Endodermal cell (in vitro differentiated cells): ENCODE measurements around the gene ADAMTS10. TPM values are rescaled to one million over a fixed set of nuclear protein-coding genes. Genes with fewer than 3 reads are reported as not detected.
"Not testable (repeated sequence)": the region's sequence is repeated elsewhere in the genome, so short reads cannot be mapped to it uniquely, and the experiment has no call there.

Experiments
- DNase-seq: peaks from one replicate; pipeline ENCODE4 v3.0.0-alpha.2; 2017
- H3K27ac ChIP-seq: 2 replicates; pipeline ENCODE4 v1.5.1; 2013; ENCODE audit warnings: mild to moderate bottlenecking, low read depth, low read length, moderate library complexity
- H3K27me3 ChIP-seq: 2 replicates; pipeline ENCODE4 v1.6.1; 2013; ENCODE audit warnings: mild to moderate bottlenecking, low read length, moderate library complexity; ENCODE audit not compliant: insufficient read depth, control insufficient read depth, poor library complexity, severe bottlenecking
- H3K36me3 ChIP-seq: 2 replicates; pipeline ENCODE4 v1.7.0; 2013; ENCODE audit warnings: mild to moderate bottlenecking, low read length, moderate library complexity; ENCODE audit not compliant: control insufficient read depth, insufficient read depth
- H3K4me1 ChIP-seq: one replicate; pipeline ENCODE4 v1.7.0; 2013; ENCODE audit warnings: low read length; ENCODE audit not compliant: control insufficient read depth, insufficient read depth
- H3K4me3 ChIP-seq: 2 replicates; pipeline ENCODE4 v1.5.1; 2013; ENCODE audit warnings: mild to moderate bottlenecking, low read length, moderate library complexity
- H3K9ac ChIP-seq: 2 replicates; pipeline ENCODE4 v1.6.1; 2013; ENCODE audit warnings: mild to moderate bottlenecking, low read length, moderate library complexity; ENCODE audit not compliant: poor library complexity, severe bottlenecking; ENCODE audit errors: extremely low read depth
- H3K9me3 ChIP-seq: 2 replicates; pipeline ENCODE4 v1.6.1; 2013; ENCODE audit warnings: mild to moderate bottlenecking, low read length, moderate library complexity; ENCODE audit not compliant: control insufficient read depth
- H3K27ac Mint-ChIP-seq: 2 replicates; pipeline ENCODE4 v1.8.0; 2020; ENCODE audit warnings: mixed read lengths
- H3K27me3 Mint-ChIP-seq: 2 replicates; pipeline ENCODE4 v1.8.0; 2021; ENCODE audit warnings: mild to moderate bottlenecking, mixed read lengths; ENCODE audit not compliant: insufficient read depth
- H3K36me3 Mint-ChIP-seq: 2 replicates; pipeline ENCODE4 v1.8.0; 2020; ENCODE audit warnings: low read depth, mixed read lengths
- H3K4me1 Mint-ChIP-seq: 2 replicates; pipeline ENCODE4 v1.8.0; 2020; ENCODE audit warnings: mixed read lengths
- H3K4me3 Mint-ChIP-seq: 2 replicates; pipeline ENCODE4 v1.8.0; 2020; ENCODE audit warnings: mild to moderate bottlenecking, moderate library complexity, mixed read lengths
- H3K9me3 Mint-ChIP-seq: 2 replicates; pipeline ENCODE4 v1.8.0; 2020; ENCODE audit warnings: mild to moderate bottlenecking, mixed read lengths
- CTCF ChIP-seq: fragments of 200-600 bp; sonication (generic); conservative IDR thresholded peaks from 2 replicates; pipeline ENCODE4 v1.5.0; 2021; ENCODE audit warnings: antibody characterized with exemption, mild to moderate bottlenecking
- WGBS, 2 experiments: methylation state at CpG; one replicate each; pipeline versions ENCODE4 v1.1.5 to v1.1.7; 2013; ENCODE audit warnings: missing lambda C conversion rate in 2 of 2, mixed read lengths in 1 of 2; ENCODE audit not compliant: insufficient coverage in 1 of 2, insufficient read length in 1 of 2; 5-methylcytosine and 5-hydroxymethylcytosine counted together
- total RNA-seq, 2 donors: library from RNA; stranded (reverse); fragmentation: NEBNext Ultra II Directional in 1 of 2; extraction: Animal tissue kit (Norgen Biotek cat#: 25700) in 1 of 2; gene quantifications; 2 replicates in 1 of 2; 3 replicates in 1 of 2; pipeline ENCODE4 v1.2.1, GENCODE V29; 2021

Gene ADAMTS10
- total RNA-seq, 2 donors from 2014 or later = 19.3 to 35.9 TPM

GRCh38 chr19:8567522-8568172 lies 42.9 kb downstream of the ADAMTS10 start:
- H3K4me1 Mint-ChIP-seq = no peaks in the 10 kb centered on the region
- Histone ChIP-seq H3K9ac (no peak overlapping the region), H3K36me3 (no peaks in the 10 kb centered on the region), H3K27ac (no peak overlapping the region), H3K9me3 (no peaks in the 10 kb centered on the region), H3K27me3 (no peaks in the 10 kb centered on the region), H3K4me3 (no peak overlapping the region), H3K4me1 (no peaks in the 10 kb centered on the region)
- 95% methylated on average over 11 to 15 of the region's 15 CpGs for WGBS, 2 experiments
- DNase-seq = no peak
- no peak overlapping the region for H3K27ac Mint-ChIP-seq
- H3K36me3 Mint-ChIP-seq = no peaks in the 10 kb centered on the region
- H3K27me3 Mint-ChIP-seq = peaks cover 3% of the 10 kb centered on the region
- H3K9me3 Mint-ChIP-seq = no peaks in the 10 kb centered on the region
- no peak overlapping the region for H3K4me3 Mint-ChIP-seq
- no peak for TF ChIP-seq CTCF

GRCh38 chr19:8566855-8567254 lies 43.7 kb downstream of the ADAMTS10 start:
- Histone ChIP-seq H3K9ac (no peak overlapping the region), H3K27me3 (no peaks in the 10 kb centered on the region), H3K27ac (no peak overlapping the region), H3K4me1 (no peaks in the 10 kb centered on the region), H3K9me3 (no peaks in the 10 kb centered on the region), H3K36me3 (no peaks in the 10 kb centered on the region), H3K4me3 (no peak overlapping the region)
- Mint-ChIP-seq H3K4me3 (no peak overlapping the region), H3K4me1 (no peaks in the 10 kb centered on the region), H3K9me3 (no peaks in the 10 kb centered on the region), H3K36me3 (no peaks in the 10 kb centered on the region), H3K27me3 (peaks cover 2% of the 10 kb centered on the region), H3K27ac (no peak overlapping the region)
- TF ChIP-seq CTCF = no peak
- 88 to 89% methylated on average over 3 to 6 of the region's 7 CpGs for WGBS, 2 experiments
- DNase-seq = no peak

- not testable (repeated sequence) for H3K36me3 Mint-ChIP-seq, H3K4me1 Mint-ChIP-seq, H3K27ac Mint-ChIP-seq, H3K4me3 ChIP-seq, H3K27me3 ChIP-seq, H3K9me3 Mint-ChIP-seq, H3K36me3 ChIP-seq, DNase-seq, H3K27ac ChIP-seq, H3K9ac ChIP-seq, H3K4me3 Mint-ChIP-seq, H3K4me1 ChIP-seq, H3K27me3 Mint-ChIP-seq, H3K9me3 ChIP-seq
- WGBS, 2 experiments = 90% methylated on average over 6 to 8 of the region's 8 CpGs
Observed at GRCh38 chr19:8564866-8565265, 45.6 kb downstream of the ADAMTS10 start.
